Testis (tissue), 2 donors: ENCODE results near the gene NKX2-2.

ENCODE experiments used
- CTCF ChIP-seq, 3 experiments: fragments of 450-650 bp in 2 of 3; fragments of 200-600 bp in 1 of 3; sonication (generic) in 1 of 3; IDR thresholded peaks; one replicate each; pipeline ENCODE4 v1.5.1; 2016 to 2019; ENCODE audit warnings: antibody characterized with exemption in 3 of 3, mild to moderate bottlenecking in 2 of 3, moderate library complexity in 1 of 3
- POLR2A ChIP-seq: fragments of 450-650 bp; IDR thresholded peaks from one replicate; pipeline ENCODE4 v1.6.1; 2017; ENCODE audit warnings: antibody characterized with exemption, mild to moderate bottlenecking, moderate library complexity

- TF ChIP-seq CTCF (IDR thresholded peaks at IDR 0.05) (no peak), POLR2A (no peak)
Measured at GRCh38 chr20:21557241-21558020, 43.6 kb upstream of the NKX2-2 start.
